Tongue (tissue), 2 donors: Measurements from ENCODE around the gene SAMD4A. TPM values are rescaled to one million over a fixed set of nuclear protein-coding genes. Genes with fewer than 3 reads are reported as not detected.

Experiments used
- DNase-seq: peaks from one replicate; pipeline ENCODE4 v3.0.0-alpha.2; 2015
- total RNA-seq: library from RNA; depleted of rRNA; stranded (reverse); fragments of >200 nt; gene quantifications from one replicate; pipeline ENCODE4 v1.2.3, GENCODE V29; 2014

SAMD4A gene
- total RNA-seq, 1 donor from 2014 or later: 95.8 TPM

DNA sequence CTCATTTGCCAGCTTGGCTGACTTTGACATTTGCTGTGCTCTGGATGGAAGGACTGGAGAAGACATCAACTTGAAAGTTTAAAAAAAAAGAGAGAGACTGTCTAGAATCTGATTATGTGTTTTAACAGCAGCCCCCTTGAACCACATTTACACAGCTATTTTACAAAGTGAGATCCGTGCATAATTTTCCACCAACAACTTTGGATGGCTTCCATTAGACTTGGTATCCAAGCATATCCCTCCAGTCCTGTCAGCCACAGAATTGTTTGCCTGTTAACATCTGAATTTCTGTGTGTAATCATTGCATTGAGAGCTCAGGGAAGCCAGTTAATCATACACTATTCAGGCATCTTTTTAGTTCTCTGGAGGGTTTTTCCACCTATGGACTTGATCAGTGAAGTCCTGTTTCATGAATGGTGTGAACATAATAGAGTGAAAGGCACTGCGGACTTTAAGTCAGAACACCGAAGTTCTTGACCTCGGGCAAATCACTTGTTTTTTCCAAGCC is 93.7 kb downstream of the SAMD4A start:
- peak; percentile 38 for DNase-seq

GRCh38 chr14:54662491-54663133 is 95.7 kb downstream of the SAMD4A start:
- DNase-seq: no peak

DNA sequence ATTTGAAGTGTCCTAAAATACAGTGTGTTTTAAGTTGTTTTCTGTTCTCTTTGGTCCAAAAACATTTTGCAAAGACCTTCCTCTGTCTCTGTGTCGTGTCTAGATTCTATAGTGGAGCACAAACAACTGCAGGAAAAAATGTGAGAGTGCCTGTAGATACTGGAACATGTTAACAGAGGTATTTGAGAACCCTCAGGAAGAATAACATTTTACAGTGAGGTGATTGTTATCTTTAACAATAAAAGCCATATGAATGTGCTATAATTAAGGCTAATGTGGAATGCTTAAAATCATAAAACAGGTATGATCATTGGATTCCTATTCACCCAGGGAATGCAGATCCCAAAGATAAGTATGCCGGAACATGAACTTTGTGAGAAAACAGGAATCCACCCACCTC is 98.0 kb downstream of the SAMD4A start:
- DNase-seq: no peak

DNA sequence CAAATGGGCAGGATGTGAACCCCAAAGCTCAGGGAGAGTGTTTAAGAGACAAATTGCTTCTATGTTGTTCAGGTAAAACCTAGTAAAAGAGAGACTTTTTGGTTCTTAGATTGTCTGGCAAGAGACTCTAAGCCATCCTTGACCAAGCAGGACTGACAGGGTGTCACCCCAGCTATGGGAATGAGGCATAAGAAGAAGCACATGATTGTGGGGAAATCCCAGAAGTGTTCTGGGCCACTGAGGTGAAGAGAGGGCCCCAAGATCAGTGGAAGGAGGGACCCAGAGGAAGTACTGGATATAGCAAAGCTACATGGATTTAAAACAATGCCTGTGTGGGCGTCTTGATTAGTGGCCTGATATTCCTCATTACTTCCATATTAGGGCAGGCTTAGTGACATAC is 99.0 kb downstream of the SAMD4A start:
- DNase-seq: no peak

DNA sequence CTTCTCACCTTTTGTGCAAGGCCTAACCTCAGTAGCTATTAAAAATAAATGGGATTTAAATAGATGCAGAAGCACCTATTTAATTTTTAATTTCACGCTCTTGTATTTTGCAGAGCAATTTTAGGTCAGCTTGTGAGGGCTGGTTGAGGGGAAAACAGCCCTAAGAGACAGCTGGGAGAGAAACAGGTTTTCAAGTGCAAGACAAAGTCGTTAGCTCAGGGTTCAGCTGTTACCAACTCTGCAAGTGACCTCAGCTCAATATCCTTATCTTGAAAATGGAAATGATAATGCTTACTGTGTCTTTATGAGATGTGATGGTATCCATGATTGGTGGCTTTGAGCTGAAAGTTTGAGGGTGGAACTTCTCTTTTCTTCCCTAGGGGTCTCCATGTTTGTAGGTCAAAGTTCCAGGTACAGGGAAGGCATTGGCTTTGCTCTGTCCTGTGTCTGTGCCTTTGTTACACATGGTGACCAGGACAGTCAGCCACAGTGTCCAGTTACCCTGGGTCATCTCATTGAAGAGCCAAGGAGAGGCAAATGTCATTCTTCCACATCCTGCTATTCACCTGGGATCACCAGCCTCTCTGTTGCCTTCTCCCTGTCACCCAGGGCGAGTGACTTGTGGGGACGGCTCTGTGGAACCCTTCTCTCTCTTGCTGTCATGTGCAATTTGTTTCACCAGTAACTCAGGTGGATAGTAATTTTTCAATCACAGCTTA is 100.3 kb downstream of the SAMD4A start:
- DNase-seq: peak; percentile 67

DNA sequence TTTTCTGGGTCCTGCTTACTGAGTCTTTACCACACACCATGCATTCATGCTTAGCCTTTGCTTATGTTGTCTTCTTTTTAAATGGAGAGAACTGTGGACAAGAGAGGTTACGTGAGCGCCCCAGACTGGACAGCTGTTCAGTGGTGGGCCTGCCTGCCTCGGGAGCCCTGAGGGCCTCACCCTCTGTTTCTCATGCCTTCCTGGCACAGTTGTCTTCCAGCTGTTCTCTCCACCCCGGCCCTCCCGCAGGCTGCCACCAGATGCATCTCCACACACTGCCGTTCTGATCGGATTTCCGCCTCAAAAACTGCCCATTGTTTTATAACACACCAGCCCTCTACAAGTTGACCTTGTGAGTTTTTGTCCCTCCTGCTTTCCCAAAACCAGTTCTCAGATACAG is 100.8 kb downstream of the SAMD4A start:
- DNase-seq: peak; percentile 86

GRCh38 chr14:54669721-54670561 is 103.0 kb downstream of the SAMD4A start:
- DNase-seq: no peak

DNA sequence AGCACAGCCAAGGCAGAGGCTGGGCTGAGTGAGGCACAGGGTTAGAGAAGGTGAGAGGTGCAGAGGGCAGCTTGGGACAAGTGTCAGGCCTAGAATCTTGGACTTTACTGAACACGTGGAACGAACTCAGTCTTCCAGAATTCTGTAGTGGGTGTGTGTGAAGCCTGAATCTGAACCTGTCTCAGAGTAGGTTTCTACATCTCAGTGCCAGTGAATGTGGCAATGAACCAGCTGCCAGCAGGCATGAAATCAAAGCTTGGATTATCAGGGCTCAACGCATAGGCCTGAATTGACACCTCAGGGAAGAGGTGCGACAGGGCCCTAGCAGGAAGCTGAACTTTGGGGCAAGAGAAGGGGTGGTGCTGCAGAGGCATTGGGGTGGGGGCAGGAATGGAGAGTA is 104.6 kb downstream of the SAMD4A start:
- no peak for DNase-seq

GRCh38 chr14:54672181-54672580 is 105.3 kb downstream of the SAMD4A start:
- no peak for DNase-seq

- no peak for DNase-seq
Measured at GRCh38 chr14:54672688-54673087, 105.8 kb downstream of the SAMD4A start.

- DNase-seq: no peak
Measured at GRCh38 chr14:54673193-54674045, 106.5 kb downstream of the SAMD4A start.

DNA sequence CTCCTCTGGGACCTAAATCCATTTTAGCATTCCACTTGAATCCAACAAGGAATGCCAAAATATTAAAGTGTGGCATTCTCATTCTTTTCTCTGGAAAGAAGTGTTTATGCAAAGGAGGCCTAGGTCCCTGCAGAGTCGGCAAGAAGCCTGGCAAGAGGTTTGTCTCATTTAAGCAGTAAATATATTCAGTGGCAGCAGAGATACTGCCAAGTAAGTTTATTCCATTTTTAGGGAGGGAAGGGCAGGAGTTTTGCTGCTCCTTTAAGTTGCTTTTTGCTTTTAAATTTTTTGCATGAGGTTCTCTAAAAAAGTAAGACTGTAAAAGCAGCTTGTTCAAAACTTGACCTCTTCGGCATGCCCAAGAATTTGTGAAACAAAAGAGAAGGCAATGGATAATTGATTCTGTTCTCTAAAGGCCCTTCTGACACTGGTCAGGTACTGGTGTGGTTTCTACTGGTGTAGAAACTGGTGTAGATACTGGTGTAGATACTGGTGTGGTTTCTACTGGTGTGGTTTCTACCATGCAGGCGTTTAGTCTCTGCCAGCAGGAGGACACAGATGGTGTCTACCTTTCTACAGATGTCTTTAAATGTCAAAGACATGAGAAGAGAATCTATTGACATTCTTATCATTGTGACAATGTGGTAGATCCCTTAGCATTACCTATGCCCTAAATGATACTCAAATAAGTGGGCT is 107.3 kb downstream of the SAMD4A start:
- no peak for DNase-seq

DNA sequence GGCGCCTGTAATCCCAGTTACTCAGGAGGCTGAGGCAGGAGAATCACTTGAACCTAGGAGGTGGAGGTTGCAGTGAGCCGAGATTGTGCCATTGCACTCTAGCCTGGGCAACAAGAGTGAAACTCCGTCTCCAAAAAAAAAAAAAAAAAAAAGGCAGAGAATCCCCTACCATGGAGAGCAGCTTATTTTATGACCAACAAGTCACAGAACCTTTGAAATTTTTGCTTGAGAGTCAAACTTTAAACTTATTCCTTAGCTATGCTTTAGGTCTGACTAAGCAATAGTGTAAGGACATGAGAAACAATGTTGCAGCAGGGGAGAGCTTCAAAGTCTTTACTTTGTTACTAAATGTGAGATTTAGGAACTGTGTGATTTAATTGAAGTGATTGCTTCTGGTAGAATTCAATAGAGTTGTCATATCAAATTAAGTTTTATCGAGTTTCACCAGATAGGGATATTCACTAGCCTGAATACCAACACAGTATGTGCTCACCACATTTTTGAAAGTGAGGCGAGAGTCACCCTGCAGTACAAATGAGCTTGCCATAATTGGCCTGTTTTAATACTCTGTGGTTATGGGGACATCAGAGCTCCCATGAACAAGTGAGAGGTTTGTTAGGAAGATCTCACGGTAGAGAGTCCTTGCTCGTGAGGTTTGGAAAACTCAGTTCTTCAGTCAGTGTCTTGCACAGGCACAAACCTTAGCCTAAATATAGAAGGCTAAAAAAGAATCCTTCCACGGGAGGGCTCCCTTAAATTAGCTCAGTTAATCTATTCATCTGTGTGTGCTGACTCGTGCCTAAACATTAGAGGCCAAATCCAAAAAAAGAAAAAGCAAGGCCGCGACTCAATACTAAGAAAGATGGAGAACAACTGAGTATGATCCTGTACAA is 108.6 kb downstream of the SAMD4A start:
- no peak for DNase-seq

- peak; percentile 78 for DNase-seq
Measured at GRCh38 chr14:54676812-54677708, 110.1 kb downstream of the SAMD4A start.

GRCh38 chr14:54680651-54681050 is 113.7 kb downstream of the SAMD4A start:
- DNase-seq: no peak

DNA sequence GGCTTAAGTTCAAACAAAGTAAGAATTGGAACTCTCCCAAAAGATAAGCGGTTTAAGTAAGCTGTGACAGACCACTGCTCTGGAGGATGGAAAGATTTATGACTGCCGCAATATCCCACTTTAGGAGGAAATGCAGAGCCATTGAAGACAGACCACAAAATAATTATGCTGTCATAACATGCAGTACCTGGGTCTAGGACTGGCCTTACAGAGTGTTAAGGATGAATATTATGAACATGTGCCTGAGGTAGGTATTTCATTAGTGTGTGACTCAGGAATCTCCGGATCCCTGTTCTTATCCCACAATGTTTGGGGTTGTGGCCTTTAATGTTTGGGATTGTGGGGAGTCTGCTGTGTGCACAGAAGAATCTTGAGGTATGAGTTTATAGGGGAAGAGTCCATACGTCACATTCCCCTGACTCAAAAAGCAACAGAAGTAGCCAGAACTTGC is 114.9 kb downstream of the SAMD4A start:
- DNase-seq: no peak

- DNase-seq: no peak
Measured at GRCh38 chr14:54682578-54682977, 115.7 kb downstream of the SAMD4A start.

- no peak for DNase-seq
Measured at GRCh38 chr14:54683882-54684794, 117.2 kb downstream of the SAMD4A start.
